HepG2 (cell line): ENCODE results near the gene CCN6. TPM values are rescaled to one million over a fixed set of nuclear protein-coding genes. Genes with fewer than 3 reads are reported as not detected.

Experiments used
- ATAC-seq: fragments of 200-7000 bp; cut with Tn5 transposase; 3 replicates; pipeline ENCODE4 v1.9.1; 2020; ENCODE audit warnings: mild to moderate bottlenecking, moderate library complexity
- BruUV-seq: library from RNA; stranded (reverse); fragments of 400-500 nt; replicated peaks from 2 replicates; lab custom pipeline; 2021; lab: Mats Ljungman, UMichigan
- CTCF ChIA-PET: fragments of 300-600 bp; formaldehyde crosslinking; extraction: SDS; loops from one replicate; lab custom pipeline; 2021; ENCODE audit warnings: low total read pairs, inconsistent platforms, low intra/inter-chr PET ratio; lab: Yijun Ruan, JAX
- POLR2A ChIA-PET: fragments of 350-600 bp; sonication (Branson Sonifier 250); formaldehyde crosslinking; loops from one replicate; lab custom pipeline; 2020; ENCODE audit warnings: antibody characterized with exemption, inconsistent platforms; lab: Yijun Ruan, JAX
- DNase-seq: peaks from one replicate; pipeline ENCODE4 v3.0.0-alpha.2; 2015; ENCODE audit warnings: low spot score
- FAIRE-seq: peaks from 3 replicates; lab custom pipeline; 2011; peaks lifted over from hg19 to GRCh38; lab: Jason Lieb, UNC
- H2AFZ ChIP-seq: one replicate; pipeline ENCODE4 v1.6.1; 2011; ENCODE audit warnings: low read length, inconsistent platforms
- H3K27ac ChIP-seq: fragments of 300-600 bp; 3 replicates; pipeline ENCODE4 v1.8.0; 2011; ENCODE audit warnings: mixed run types, mild to moderate bottlenecking, mixed read lengths, low read length, inconsistent platforms; ENCODE audit not compliant: insufficient read depth; ENCODE audit errors: extremely low read length
- H3K27me3 ChIP-seq, 2 experiments: fragments of 200-600 bp in 1 of 2; 2 replicates in 1 of 2; 3 replicates in 1 of 2; pipeline versions ENCODE4 v1.6.0 to v1.8.0; 2011; ENCODE audit warnings: low read length in 2 of 2, mild to moderate bottlenecking in 2 of 2, moderate library complexity in 2 of 2, inconsistent platforms in 1 of 2; ENCODE audit not compliant: insufficient read depth in 2 of 2, control insufficient read depth in 1 of 2
- H3K36me3 ChIP-seq, 2 experiments: fragments of 200-600 bp in 1 of 2; replicated peaks in 1 of 2; 2 replicates in 1 of 2; 3 replicates in 1 of 2; pipeline versions ENCODE4 v1.5.1 to v1.8.0; 2011; ENCODE audit warnings: low read length in 2 of 2, inconsistent platforms in 1 of 2; ENCODE audit not compliant: insufficient read depth in 2 of 2, control insufficient read depth in 1 of 2
- H3K4me1 ChIP-seq: 2 replicates; pipeline ENCODE4 v1.5.1; 2012; ENCODE audit warnings: low read length, inconsistent platforms; ENCODE audit not compliant: insufficient read depth
- H3K4me2 ChIP-seq: 2 replicates; pipeline ENCODE4 v1.6.0; 2011; ENCODE audit warnings: low read depth, low read length, inconsistent platforms
- H3K4me3 ChIP-seq, 3 experiments: fragments of 200-600 bp in 1 of 3; sonication (generic), shearing (Covaris generic) in 1 of 3; replicated peaks in 1 of 3; 2 replicates each; pipeline ENCODE4 v1.5.1; 2011 to 2016; ENCODE audit warnings: low read length in 3 of 3, inconsistent platforms in 2 of 3, low read depth in 2 of 3, mild to moderate bottlenecking in 2 of 3, control low read depth in 1 of 3, mixed read lengths in 1 of 3; ENCODE audit not compliant: insufficient read depth in 1 of 3
- H3K79me2 ChIP-seq: one replicate; pipeline ENCODE4 v1.6.1; 2011; ENCODE audit warnings: low read length, inconsistent platforms; ENCODE audit not compliant: insufficient read depth
- H3K9ac ChIP-seq: 2 replicates; pipeline ENCODE4 v1.6.0; 2011; ENCODE audit warnings: mild to moderate bottlenecking, low read depth, low read length, inconsistent platforms; ENCODE audit not compliant: insufficient read depth
- H3K9me3 ChIP-seq: 2 replicates; pipeline ENCODE4 v1.5.1; 2012; ENCODE audit warnings: mild to moderate bottlenecking, low read length
- H4K20me1 ChIP-seq: 2 replicates; pipeline ENCODE4 v1.6.0; 2011; ENCODE audit warnings: inconsistent platforms, mild to moderate bottlenecking, low read length, moderate library complexity; ENCODE audit not compliant: insufficient read depth
- ARID2 ChIP-seq: sonication (generic); formaldehyde crosslinking; IDR thresholded peaks from 2 replicates; pipeline ENCODE4 v1.8.1; 2022; ENCODE audit warnings: mild to moderate bottlenecking, missing genetic modification reagents, borderline replicate concordance
- DNMT3B ChIP-seq: conservative IDR thresholded peaks from 2 replicates; pipeline ENCODE4 v1.6.1; 2016; ENCODE audit warnings: missing biosample characterization, control low read depth
- JUND ChIP-seq: sonication (generic); formaldehyde crosslinking; IDR thresholded peaks from 2 replicates; pipeline ENCODE4 v1.8.0; 2022; ENCODE audit warnings: mild to moderate bottlenecking, missing genetic modification reagents
- MIXL1 ChIP-seq: IDR thresholded peaks from 2 replicates; pipeline ENCODE4 v1.6.1; 2016
- NFYB ChIP-seq: sonication (generic); formaldehyde crosslinking; IDR thresholded peaks from 2 replicates; pipeline ENCODE4 v1.4.0; 2020; ENCODE audit warnings: missing genetic modification reagents
- SPEN ChIP-seq: sonication (generic); formaldehyde crosslinking; IDR thresholded peaks from 2 replicates; pipeline ENCODE4 v1.5.1; 2020; ENCODE audit warnings: low read depth, mild to moderate bottlenecking, missing genetic modification reagents
- ZFP36 ChIP-seq: fragments of 150-350 bp; IDR thresholded peaks from 2 replicates; pipeline ENCODE4 v1.6.1; 2018; ENCODE audit warnings: borderline replicate concordance, low read length, low read depth; ENCODE audit not compliant: partially characterized antibody
- ZNF138 ChIP-seq: sonication (generic); formaldehyde crosslinking; IDR thresholded peaks from 2 replicates; pipeline ENCODE4 v1.5.0; 2020; ENCODE audit warnings: mild to moderate bottlenecking, low read depth, missing genetic modification reagents
- ZNF253 ChIP-seq: sonication (generic); formaldehyde crosslinking; IDR thresholded peaks from 2 replicates; pipeline ENCODE4 v1.8.0; 2022; ENCODE audit warnings: mild to moderate bottlenecking, missing genetic modification reagents, borderline replicate concordance
- ZNF264 ChIP-seq: sonication (generic); formaldehyde crosslinking; IDR thresholded peaks from 2 replicates; pipeline ENCODE4 v1.4.0; 2020; ENCODE audit warnings: missing genetic modification reagents
- ZNF460 ChIP-seq: sonication (generic); formaldehyde crosslinking; IDR thresholded peaks from 2 replicates; pipeline ENCODE4 v1.5.1; 2020; ENCODE audit warnings: missing genetic modification reagents, mild to moderate bottlenecking, borderline replicate concordance
- WGBS: methylation state at CpG from one replicate; pipeline ENCODE4 v1.1.6; 2017; ENCODE audit warnings: low lambda C conversion rate; 5-methylcytosine and 5-hydroxymethylcytosine counted together
- in situ Hi-C: cut with HindIII; loops from 2 replicates; pipeline ENCODE4 v1.10.0; 2017; ENCODE audit warnings: low pct_unique_long_range_greater_than_20kb; ENCODE audit not compliant: extremely low pct_ligation_motif_present
- intact Hi-C: fragments of 100-400 bp; cut with micrococcal nuclease; formaldehyde crosslinking; loops from one replicate; pipeline ENCODE4 v1.10.0; 2022; ENCODE audit not compliant: unreplicated experiment
- polyA plus RNA-seq, 8 experiments: library from polyadenylated mRNA; depleted of rRNA in 3 of 8; stranded (reverse) in 7 of 8; unstranded in 1 of 8; fragments of >200 nt; fragmentation: Illumina TruSeq in 4 of 8; extraction: Trizol in 4 of 8; gene quantifications; 2 replicates each; pipeline versions ENCODE4 v1.2.1 to v1.2.3, GENCODE V29; 2011 to 2016; ENCODE audit warnings: low read depth in 4 of 8, missing spikeins in 1 of 8, mixed read lengths in 1 of 8; ENCODE audit not compliant: insufficient read depth in 1 of 8
- total RNA-seq, 5 experiments: library from RNA; depleted of rRNA; stranded (reverse); fragments of >200 nt; fragmentation: Illumina TruSeq; extraction: Trizol; gene quantifications; 2 replicates each; pipeline ENCODE4 v1.2.3, GENCODE V29; 2016; ENCODE audit warnings: low read depth in 1 of 5
- TF ChIP-seq, protein P1 (sequence below): IDR thresholded peaks from 2 replicates; pipeline ENCODE4 v1.6.1; 2016; ENCODE audit warnings: control low read depth
- TF ChIP-seq, protein P2 (sequence below): sonication (generic); IDR thresholded peaks from 2 replicates; pipeline ENCODE4 v1.6.1; 2016; ENCODE audit warnings: low read depth, borderline replicate concordance
- TF ChIP-seq, protein P3 (sequence below), 2 experiments: sonication (generic) in 1 of 2; formaldehyde crosslinking in 1 of 2; IDR thresholded peaks; 2 replicates each; pipeline versions ENCODE4 v1.4.0 to v1.6.1; 2018 to 2020; ENCODE audit warnings: missing genetic modification reagents in 2 of 2, borderline replicate concordance in 1 of 2, low read depth in 1 of 2, mild to moderate bottlenecking in 1 of 2, missing biosample characterization in 1 of 2
- TF ChIP-seq, protein P4 (sequence below): sonication (generic); formaldehyde crosslinking; IDR thresholded peaks from 2 replicates; pipeline ENCODE4 v1.4.0; 2020; ENCODE audit warnings: mild to moderate bottlenecking, low read depth, missing genetic modification reagents
- TF ChIP-seq, protein P5 (sequence below): sonication (generic); formaldehyde crosslinking; IDR thresholded peaks from 2 replicates; pipeline ENCODE4 v1.5.0; 2020; ENCODE audit warnings: mild to moderate bottlenecking, missing genetic modification reagents, borderline replicate concordance
- TF ChIP-seq, protein P6 (sequence below): IDR thresholded peaks from 2 replicates; pipeline ENCODE4 v1.6.1; 2016; ENCODE audit warnings: missing compliant biosample characterization, missing genetic modification reagents, borderline replicate concordance

Gene CCN6
- total and polyA plus RNA-seq, 2 of the 13 experiments (the other 11 are each of a cell fraction or from before 2014, with no cell fraction given): not detected

DNA sequence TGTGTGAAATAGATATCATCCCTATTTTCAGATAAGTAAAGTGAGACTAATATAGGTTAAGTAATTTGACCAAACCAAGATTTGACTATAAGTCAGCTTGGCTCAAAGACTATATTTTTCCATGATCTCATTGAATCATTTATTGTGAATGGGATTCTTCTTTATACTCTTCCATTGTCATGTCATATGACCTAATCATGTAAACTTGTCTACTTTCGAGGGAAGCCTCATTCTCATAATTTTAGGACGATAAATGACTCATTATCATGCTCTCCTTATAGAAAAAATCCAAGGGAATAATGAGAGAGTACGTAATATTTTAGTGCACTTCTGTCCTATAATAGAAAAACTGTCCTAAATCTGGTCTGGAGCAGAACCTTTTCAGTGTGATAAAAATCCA, 40.9 kb upstream of the CCN6 start:
- WGBS: 15% methylated on average over 3 of the region's 3 CpGs
- TF ChIP-seq ZNF460 (CRISPR knock-in tag) (no peak), SPEN (no peak), DNMT3B (CRISPR knock-in tag) (no peak), ZNF253 (CRISPR knock-in tag) (no peak), NFYB (no peak), ZNF138 (CRISPR knock-in tag) (no peak), MIXL1 (no peak), JUND (CRISPR knock-in tag) (no peak), ZNF264 (CRISPR knock-in tag) (no peak), ZFP36 (no peak), ARID2 (CRISPR knock-in tag) (no peak)
- TF ChIP-seq, protein P1, sequence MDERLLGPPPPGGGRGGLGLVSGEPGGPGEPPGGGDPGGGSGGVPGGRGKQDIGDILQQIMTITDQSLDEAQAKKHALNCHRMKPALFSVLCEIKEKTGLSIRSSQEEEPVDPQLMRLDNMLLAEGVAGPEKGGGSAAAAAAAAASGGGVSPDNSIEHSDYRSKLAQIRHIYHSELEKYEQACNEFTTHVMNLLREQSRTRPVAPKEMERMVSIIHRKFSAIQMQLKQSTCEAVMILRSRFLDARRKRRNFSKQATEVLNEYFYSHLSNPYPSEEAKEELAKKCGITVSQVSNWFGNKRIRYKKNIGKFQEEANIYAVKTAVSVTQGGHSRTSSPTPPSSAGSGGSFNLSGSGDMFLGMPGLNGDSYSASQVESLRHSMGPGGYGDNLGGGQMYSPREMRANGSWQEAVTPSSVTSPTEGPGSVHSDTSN (CRISPR knock-in tag): no peak
- TF ChIP-seq, protein P2, sequence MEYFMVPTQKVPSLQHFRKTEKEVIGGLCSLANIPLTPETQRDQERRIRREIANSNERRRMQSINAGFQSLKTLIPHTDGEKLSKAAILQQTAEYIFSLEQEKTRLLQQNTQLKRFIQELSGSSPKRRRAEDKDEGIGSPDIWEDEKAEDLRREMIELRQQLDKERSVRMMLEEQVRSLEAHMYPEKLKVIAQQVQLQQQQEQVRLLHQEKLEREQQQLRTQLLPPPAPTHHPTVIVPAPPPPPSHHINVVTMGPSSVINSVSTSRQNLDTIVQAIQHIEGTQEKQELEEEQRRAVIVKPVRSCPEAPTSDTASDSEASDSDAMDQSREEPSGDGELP: no peak
- TF ChIP-seq, protein P3, sequence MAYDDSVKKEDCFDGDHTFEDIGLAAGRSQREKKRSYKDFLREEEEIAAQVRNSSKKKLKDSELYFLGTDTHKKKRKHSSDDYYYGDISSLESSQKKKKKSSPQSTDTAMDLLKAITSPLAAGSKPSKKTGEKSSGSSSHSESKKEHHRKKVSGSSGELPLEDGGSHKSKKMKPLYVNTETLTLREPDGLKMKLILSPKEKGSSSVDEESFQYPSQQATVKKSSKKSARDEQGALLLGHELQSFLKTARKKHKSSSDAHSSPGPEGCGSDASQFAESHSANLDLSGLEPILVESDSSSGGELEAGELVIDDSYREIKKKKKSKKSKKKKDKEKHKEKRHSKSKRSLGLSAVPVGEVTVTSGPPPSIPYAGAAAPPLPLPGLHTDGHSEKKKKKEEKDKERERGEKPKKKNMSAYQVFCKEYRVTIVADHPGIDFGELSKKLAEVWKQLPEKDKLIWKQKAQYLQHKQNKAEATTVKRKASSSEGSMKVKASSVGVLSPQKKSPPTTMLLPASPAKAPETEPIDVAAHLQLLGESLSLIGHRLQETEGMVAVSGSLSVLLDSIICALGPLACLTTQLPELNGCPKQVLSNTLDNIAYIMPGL (CRISPR knock-in tag; IDR thresholded peaks at IDR 0.05; ENCODE audit: borderline replicate concordance in 1 of 2, low read depth in 1 of 2): no peak
- TF ChIP-seq, protein P4, sequence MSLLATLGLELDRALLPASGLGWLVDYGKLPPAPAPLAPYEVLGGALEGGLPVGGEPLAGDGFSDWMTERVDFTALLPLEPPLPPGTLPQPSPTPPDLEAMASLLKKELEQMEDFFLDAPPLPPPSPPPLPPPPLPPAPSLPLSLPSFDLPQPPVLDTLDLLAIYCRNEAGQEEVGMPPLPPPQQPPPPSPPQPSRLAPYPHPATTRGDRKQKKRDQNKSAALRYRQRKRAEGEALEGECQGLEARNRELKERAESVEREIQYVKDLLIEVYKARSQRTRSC (CRISPR knock-in tag): no peak
- TF ChIP-seq, protein P5, sequence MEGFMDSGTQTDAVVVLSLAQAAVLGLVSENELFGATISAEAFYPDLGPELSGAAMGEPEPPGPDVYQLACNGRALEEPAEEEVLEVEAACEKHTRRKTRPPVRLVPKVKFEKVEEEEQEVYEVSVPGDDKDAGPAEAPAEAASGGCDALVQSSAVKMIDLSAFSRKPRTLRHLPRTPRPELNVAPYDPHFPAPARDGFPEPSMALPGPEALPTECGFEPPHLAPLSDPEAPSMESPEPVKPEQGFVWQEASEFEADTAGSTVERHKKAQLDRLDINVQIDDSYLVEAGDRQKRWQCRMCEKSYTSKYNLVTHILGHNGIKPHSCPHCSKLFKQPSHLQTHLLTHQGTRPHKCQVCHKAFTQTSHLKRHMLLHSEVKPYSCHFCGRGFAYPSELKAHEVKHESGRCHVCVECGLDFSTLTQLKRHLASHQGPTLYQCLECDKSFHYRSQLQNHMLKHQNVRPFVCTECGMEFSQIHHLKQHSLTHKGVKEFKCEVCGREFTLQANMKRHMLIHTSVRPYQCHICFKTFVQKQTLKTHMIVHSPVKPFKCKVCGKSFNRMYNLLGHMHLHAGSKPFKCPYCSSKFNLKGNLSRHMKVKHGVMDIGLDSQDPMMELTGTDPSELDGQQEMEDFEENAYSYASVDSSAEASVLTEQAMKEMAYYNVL (CRISPR knock-in tag): no peak
- TF ChIP-seq, protein P6, sequence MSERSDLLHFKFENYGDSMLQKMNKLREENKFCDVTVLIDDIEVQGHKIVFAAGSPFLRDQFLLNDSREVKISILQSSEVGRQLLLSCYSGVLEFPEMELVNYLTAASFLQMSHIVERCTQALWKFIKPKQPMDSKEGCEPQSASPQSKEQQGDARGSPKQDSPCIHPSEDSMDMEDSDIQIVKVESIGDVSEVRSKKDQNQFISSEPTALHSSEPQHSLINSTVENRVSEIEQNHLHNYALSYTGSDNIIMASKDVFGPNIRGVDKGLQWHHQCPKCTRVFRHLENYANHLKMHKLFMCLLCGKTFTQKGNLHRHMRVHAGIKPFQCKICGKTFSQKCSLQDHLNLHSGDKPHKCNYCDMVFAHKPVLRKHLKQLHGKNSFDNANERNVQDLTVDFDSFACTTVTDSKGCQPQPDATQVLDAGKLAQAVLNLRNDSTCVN (CRISPR knock-in tag): no peak

More for the DNA sequence above, 40.9 kb upstream of the CCN6 start:
- Histone ChIP-seq H3K27ac (no peak overlapping the region), H3K9ac (no peak overlapping the region), H3K9me3 (no peaks in the 10 kb centered on the region), H3K4me1 (peaks cover 19% of the 10 kb centered on the region), H2AFZ (no peak overlapping the region), H3K36me3 (no peaks in the 10 kb centered on the region), H3K4me3 (no peak overlapping the region), H3K4me2 (no peak overlapping the region), H3K79me2 (no peaks in the 10 kb centered on the region), H3K27me3 (peaks cover 0 to 15% of the 10 kb centered on the region in 2 experiments; a peak in 3 of 5 replicates), H4K20me1 (no peaks in the 10 kb centered on the region)
- no peak for FAIRE-seq
- ChIA-PET POLR2A (no interaction called here), CTCF (no interaction called here)
- BruUV-seq: no TSS peak
- no peak for DNase-seq
- in situ Hi-C loops (no loop called here), intact Hi-C loops (loop anchor here (5.0 kb wide), 1 partner anchor 149 kb away; no protein-coding TSS in a partner anchor)
- no peak for ATAC-seq
